Thyroid gland (tissue), 4 donors: ENCODE data around the gene SUB1. TPM values are rescaled to one million over a fixed set of nuclear protein-coding genes. Genes with fewer than 3 reads are reported as not detected.

Experiments used
- DNase-seq, 2 donors: peaks; one replicate each; pipeline ENCODE4 v3.0.0-alpha.2; 2019
- H3K27ac ChIP-seq, 3 donors: fragments of 200-600 bp; sonication (generic); 1 replicate in 2 of 3; 2 replicates in 1 of 3; pipeline ENCODE4 v1.5.1; 2016 to 2019; ENCODE audit warnings: mild to moderate bottlenecking in 1 of 3, moderate library complexity in 1 of 3
- H3K27me3 ChIP-seq: fragments of 200-600 bp; sonication (generic); one replicate; pipeline ENCODE4 v1.5.1; 2019
- H3K36me3 ChIP-seq, 2 donors: fragments of 200-600 bp; sonication (generic); one replicate each; pipeline ENCODE4 v1.5.1; 2016 to 2019
- H3K4me1 ChIP-seq, 2 donors: fragments of 200-600 bp; sonication (generic); one replicate each; pipeline ENCODE4 v1.5.1; 2017 to 2019
- H3K4me3 ChIP-seq, 3 donors: fragments of 200-600 bp; sonication (generic); replicated peaks in 1 of 3; 1 replicate in 2 of 3; 2 replicates in 1 of 3; pipeline ENCODE4 v1.5.1; 2016; ENCODE audit warnings: mild to moderate bottlenecking in 1 of 3
- H3K9me3 ChIP-seq: fragments of 200-600 bp; sonication (generic); one replicate; pipeline ENCODE4 v1.5.1; 2017
- POLR2A ChIP-seq, 2 donors: fragments of 450-650 bp; IDR thresholded peaks; one replicate each; pipeline ENCODE4 v1.6.1; 2017; ENCODE audit warnings: antibody characterized with exemption in 2 of 2, mild to moderate bottlenecking in 2 of 2, moderate library complexity in 1 of 2
- WGBS, 2 donors: methylation state at CpG; one replicate each; pipeline ENCODE4 v1.1.5; 2017; 5-methylcytosine and 5-hydroxymethylcytosine counted together
- intact Hi-C: fragments of 100-400 bp; cut with DNase I; formaldehyde crosslinking; loops from one replicate; pipeline ENCODE4 v1.15.1; 2023
- total RNA-seq, 4 donors: library from RNA; depleted of rRNA; stranded (reverse); fragments of >200 nt; gene quantifications; one replicate each; pipeline ENCODE4 v1.2.3, GENCODE V29; 2016
- TF ChIP-seq, protein P1 (sequence below), 6 experiments: fragments of 200-600 bp in 3 of 6; fragments of 450-650 bp in 3 of 6; sonication (generic) in 3 of 6; IDR thresholded peaks; one replicate each; pipeline ENCODE4 v1.5.1; 2016 to 2019; ENCODE audit warnings: antibody characterized with exemption in 6 of 6, mild to moderate bottlenecking in 2 of 6, inconsistent platforms in 1 of 6, moderate library complexity in 1 of 6

Gene SUB1
- total RNA-seq, 4 donors from 2014 or later, result 62.7 to 217 (median 113) TPM

DNA sequence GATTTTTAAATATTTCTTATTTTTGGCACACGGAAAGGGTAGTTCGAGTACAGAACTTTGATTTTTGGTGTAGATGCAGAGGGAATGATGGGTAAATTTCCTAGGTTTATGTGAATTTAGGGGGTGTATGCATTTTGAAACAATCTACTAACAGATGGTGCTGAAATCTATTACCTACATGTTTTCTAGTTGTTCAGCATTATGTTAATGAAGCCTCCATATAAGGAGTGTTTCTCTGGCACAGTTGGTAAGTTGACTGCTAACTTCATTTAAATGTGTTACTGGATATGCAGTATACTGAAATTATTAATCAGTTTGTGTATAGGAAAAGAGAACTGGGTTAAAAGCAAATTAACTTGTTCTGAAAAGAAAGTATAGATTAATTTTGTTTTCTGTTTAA lies 17.5 kb downstream of the SUB1 start:
- DNase-seq, result no peak
- Histone ChIP-seq H3K27ac (no peak overlapping the region), H3K27me3 (no peaks in the 10 kb centered on the region), H3K4me3 (no peak overlapping the region), H3K9me3 (no peaks in the 10 kb centered on the region), H3K36me3 (peaks cover 7 to 9% of the 10 kb centered on the region in 2 donors), H3K4me1 (peaks cover 14 to 16% of the 10 kb centered on the region in 2 donors)
- intact Hi-C loops, result no loop called here
- 90 to 97% methylated on average over 2 of the region's 2 CpGs for WGBS, 2 donors
- no peak for TF ChIP-seq POLR2A (IDR thresholded peaks at IDR 0.05)
- TF ChIP-seq, protein P1, sequence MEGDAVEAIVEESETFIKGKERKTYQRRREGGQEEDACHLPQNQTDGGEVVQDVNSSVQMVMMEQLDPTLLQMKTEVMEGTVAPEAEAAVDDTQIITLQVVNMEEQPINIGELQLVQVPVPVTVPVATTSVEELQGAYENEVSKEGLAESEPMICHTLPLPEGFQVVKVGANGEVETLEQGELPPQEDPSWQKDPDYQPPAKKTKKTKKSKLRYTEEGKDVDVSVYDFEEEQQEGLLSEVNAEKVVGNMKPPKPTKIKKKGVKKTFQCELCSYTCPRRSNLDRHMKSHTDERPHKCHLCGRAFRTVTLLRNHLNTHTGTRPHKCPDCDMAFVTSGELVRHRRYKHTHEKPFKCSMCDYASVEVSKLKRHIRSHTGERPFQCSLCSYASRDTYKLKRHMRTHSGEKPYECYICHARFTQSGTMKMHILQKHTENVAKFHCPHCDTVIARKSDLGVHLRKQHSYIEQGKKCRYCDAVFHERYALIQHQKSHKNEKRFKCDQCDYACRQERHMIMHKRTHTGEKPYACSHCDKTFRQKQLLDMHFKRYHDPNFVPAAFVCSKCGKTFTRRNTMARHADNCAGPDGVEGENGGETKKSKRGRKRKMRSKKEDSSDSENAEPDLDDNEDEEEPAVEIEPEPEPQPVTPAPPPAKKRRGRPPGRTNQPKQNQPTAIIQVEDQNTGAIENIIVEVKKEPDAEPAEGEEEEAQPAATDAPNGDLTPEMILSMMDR (IDR thresholded peaks at IDR 0.05), result no peak

DNA sequence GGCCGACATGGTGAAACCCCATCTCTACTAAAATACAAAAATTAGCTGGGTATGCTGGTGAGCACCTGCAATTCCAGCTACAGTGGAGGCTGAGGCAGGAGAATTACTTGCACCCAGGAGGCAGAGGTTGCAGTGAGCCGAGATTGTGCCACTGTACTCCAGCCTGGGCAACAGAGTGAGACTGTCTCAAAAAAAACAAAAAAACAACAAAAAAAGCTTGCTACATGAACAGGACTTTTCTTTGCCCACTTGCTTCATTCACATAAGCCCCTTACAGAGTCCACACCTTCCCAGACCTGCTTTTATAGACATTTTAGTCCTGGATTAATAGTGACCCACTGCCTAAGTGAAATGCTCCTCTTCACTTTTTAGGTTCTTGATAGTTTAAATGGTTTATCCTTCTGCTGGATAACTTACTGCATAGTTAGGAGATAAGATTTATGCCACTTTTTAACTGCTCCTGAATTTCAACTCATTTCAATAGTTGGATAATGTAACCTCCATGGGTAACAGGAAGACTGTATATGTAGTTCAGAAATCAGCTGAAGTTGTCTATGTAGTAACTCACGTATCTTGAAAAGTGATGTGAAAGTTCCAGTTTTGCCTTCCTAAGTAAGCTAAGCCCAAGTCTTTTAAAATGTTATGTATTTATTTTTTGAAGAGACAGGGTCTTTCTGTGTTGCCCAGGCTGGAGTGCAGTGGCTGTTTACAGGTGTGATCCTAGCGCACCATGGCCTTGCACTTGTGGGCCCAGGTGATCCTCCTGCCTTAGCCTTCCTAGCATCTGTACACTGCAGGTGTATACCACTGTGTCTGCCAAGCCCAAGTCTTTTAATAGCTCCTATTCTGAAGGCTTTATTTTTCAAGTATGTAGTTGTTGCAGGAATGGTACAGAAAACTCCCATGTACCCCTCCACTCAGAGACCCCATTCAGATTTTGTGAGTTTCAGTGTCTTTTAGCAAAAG lies 19.7 kb downstream of the SUB1 start:
- Histone ChIP-seq H3K9me3 (no peaks in the 10 kb centered on the region), H3K4me1 (peaks cover 17 to 20% of the 10 kb centered on the region in 2 donors), H3K27ac (no peak overlapping the region), H3K27me3 (no peaks in the 10 kb centered on the region), H3K4me3 (no peak overlapping the region), H3K36me3 (peaks cover 2 to 4% of the 10 kb centered on the region in 2 donors)
- WGBS, 2 donors, result 80 to 90% methylated on average over 4 of the region's 4 CpGs
- intact Hi-C loops, result no loop called here
- TF ChIP-seq, protein P1 (IDR thresholded peaks at IDR 0.05), result no peak
- no peak for TF ChIP-seq POLR2A (IDR thresholded peaks at IDR 0.05)
- DNase-seq, result no peak

DNA sequence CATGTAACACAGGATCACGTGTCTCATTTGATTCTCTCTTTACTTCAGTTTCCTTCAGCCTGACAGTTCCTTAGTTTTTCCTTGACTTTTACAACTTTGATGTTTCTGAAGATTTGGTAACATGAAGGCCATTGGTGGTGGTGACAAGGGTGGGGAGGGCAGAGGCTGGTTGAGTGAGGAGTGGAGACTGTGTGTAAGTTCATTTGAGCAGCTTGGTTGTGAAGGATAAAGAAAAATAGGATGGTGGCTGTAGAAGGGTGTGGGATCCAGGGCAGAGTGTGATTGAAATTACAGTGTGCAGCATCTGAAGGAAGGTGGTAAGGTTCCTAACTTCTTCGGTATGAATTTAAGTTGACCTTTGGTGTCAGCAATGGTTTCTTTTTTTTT lies 20.4 kb downstream of the SUB1 start:
- intact Hi-C loops, result no loop called here
- TF ChIP-seq, protein P1 (IDR thresholded peaks at IDR 0.05), result no peak
- TF ChIP-seq POLR2A (IDR thresholded peaks at IDR 0.05), result no peak
- H3K27me3 ChIP-seq, result no peaks in the 10 kb centered on the region
- no peak for DNase-seq
- peaks cover 17 to 20% of the 10 kb centered on the region in 2 donors for H3K4me1 ChIP-seq
- 86 to 93% methylated on average over 2 of the region's 2 CpGs for WGBS, 2 donors
- no peaks in the 10 kb centered on the region for H3K36me3 ChIP-seq
- no peaks in the 10 kb centered on the region for H3K9me3 ChIP-seq
- H3K4me3 ChIP-seq, result no peak overlapping the region
- no peak overlapping the region for H3K27ac ChIP-seq

DNA sequence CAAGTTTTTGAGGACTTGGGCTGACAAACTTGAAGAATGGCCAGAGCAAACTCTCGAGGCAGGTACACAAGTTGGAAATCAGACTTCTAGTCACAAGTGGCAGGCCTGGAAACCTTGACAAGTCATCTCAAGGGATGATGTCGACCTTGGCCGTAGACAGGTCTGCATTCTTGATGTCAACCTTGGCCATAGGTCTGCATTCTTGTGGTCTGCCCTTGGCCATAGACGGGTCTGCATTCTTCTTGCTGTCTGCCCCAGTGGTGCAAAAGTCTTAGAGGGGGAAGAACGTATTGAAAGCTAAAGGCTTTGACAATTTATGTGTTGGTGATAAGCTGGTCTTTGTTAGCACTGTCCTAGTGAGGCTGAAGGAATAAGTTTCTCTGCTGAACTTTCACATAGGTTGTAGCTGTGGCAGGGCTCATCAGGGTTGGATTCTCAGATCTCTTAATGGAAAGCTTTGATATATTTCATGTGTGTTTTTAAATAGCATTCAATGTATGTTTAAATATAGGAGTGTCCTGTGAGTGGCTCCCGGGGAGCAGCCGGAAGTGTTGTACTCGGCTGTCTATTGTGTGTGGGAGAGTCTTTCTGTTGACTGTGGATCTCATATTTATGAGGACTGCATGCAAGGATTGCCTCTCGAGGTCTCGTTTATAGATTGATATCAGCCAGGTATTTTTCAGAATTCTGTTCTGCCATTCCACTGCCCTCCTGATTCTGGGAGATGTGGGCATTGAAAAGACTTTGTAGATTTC lies 27.0 kb downstream of the SUB1 start:
- Histone ChIP-seq H3K27me3 (no peaks in the 10 kb centered on the region), H3K9me3 (no peaks in the 10 kb centered on the region), H3K4me3 (no peak overlapping the region), H3K27ac (no peak overlapping the region), H3K4me1 (peaks cover 4 to 9% of the 10 kb centered on the region in 2 donors), H3K36me3 (no peaks in the 10 kb centered on the region)
- 68 to 82% methylated on average over 10 of the region's 10 CpGs for WGBS, 2 donors
- DNase-seq, result no peak
- no peak for TF ChIP-seq POLR2A (IDR thresholded peaks at IDR 0.05)
- TF ChIP-seq, protein P1 (IDR thresholded peaks at IDR 0.05), result no peak
- intact Hi-C loops, result loop anchor here (10.0 kb wide), 1 partner anchor 378 kb away; no protein-coding TSS in a partner anchor
